ENCODE results near the gene GOSR1. TPM values are rescaled to one million over a fixed set of nuclear protein-coding genes. Genes with fewer than 3 reads are reported as not detected.

GOSR1 gene
- total RNA-seq (10 to 100 TPM; 43.2 to 45.6 TPM), total RNA-seq (31.9 to 112 (median 71.5) reads per million in 172 experiments)
- polyA plus RNA-seq (2013, experiment 1 of 2) = 21.5 TPM
- polyA plus RNA-seq (2013, experiment 2 of 2) = 27.7 TPM

GRCh38 chr17:30477083-30477773 lies at the start of gene GOSR1:
GOSR1 (plus strand) TSS chr17:30477408; CDS start chr17:30477434, 26 bp downstream.
- Histone ChIP-seq H3K27me3 (ENCODE audit: control insufficient read depth in 1 of 2, insufficient read depth in 2 of 2, low read length in 2 of 2) (peaks cover 0 to 5% of the 10 kb centered on the region in 2 experiments), H3K27ac (ENCODE audit: low read depth in 1 of 2, low read length in 2 of 2) (peak within 1 kb of the TSS; percentile 71 to 99), H3K4me1 (ENCODE audit: insufficient read depth, low read length) (peaks cover 13% of the 10 kb centered on the region), H3K9me3 (ENCODE audit: control insufficient read depth in 1 of 2, insufficient read depth in 1 of 2, low read length in 2 of 2) (no peaks in the 10 kb centered on the region), H3K36me3 (ENCODE audit: insufficient read depth, low read length) (peaks cover 11% of the 10 kb centered on the region), H3K4me3 (ENCODE audit: low read length) (peak within 1 kb of the TSS; percentile 56)
- POLR2A ChIA-PET = interaction anchor here (0.7 to 2.0 kb wide), 14 partner anchors 8 to 1185 kb away, joined by 3 to 8 read pairs (median 4); no protein-coding TSS in a partner anchor
- peak; percentile 73 for TF ChIP-seq CTCF (IDR thresholded peaks at IDR 0.05)
- Mint-ChIP-seq H3K4me1 (ENCODE audit: low read depth) (peaks cover 48% of the 10 kb centered on the region), H3K9me3 (no peaks in the 10 kb centered on the region), H3K27ac (peak within 1 kb of the TSS; percentile 94), H3K4me3 (peak within 1 kb of the TSS; percentile 97), H3K36me3 (ENCODE audit: low read depth) (peaks cover 35% of the 10 kb centered on the region), H3K27me3 (no peaks in the 10 kb centered on the region)
- intact Hi-C loops (cut with DNase I, micrococcal nuclease) = loop anchor here (1.0 to 10.0 kb wide), 8 partner anchors 98 to 902 kb away; partner anchors contain the start of genes CPD (in 1 of the 2), CRLF3 (in 1 of the 2), NSRP1 (in 1 of the 2) and TEFM (in 1 of the 2)
- CTCF ChIA-PET = interaction anchor here (0.6 to 3.1 kb wide), 19 partner anchors 8 to 547 kb away, joined by 3 to 14 read pairs (median 3); partner anchors contain the start of gene SSH2
- ATAC-seq (ENCODE audit: poor library complexity) (peak; percentile 97), DNase-seq (peak; percentile 84 to 97 (median 90))

- Mint-ChIP-seq H3K36me3 (ENCODE audit: low read depth) (peaks cover 85% of the 10 kb centered on the region), H3K27me3 (no peaks in the 10 kb centered on the region), H3K4me3 (no peak overlapping the region), H3K4me1 (ENCODE audit: low read depth) (no peaks in the 10 kb centered on the region), H3K9me3 (no peaks in the 10 kb centered on the region), H3K27ac (no peak overlapping the region)
- no peaks in the 10 kb centered on the region for H3K27me3 ChIP-seq (ENCODE audit: control insufficient read depth in 1 of 2, insufficient read depth in 2 of 2, low read length in 2 of 2)
- intact Hi-C loops (cut with DNase I, micrococcal nuclease) = loop anchor here in 1 of 2 experiments (5.0 kb wide), 1 partner anchor 85 kb away; no protein-coding TSS in a partner anchor
- H3K9me3 ChIP-seq (ENCODE audit: control insufficient read depth in 1 of 2, insufficient read depth in 1 of 2, low read length in 2 of 2) = no peaks in the 10 kb centered on the region
- ChIA-PET POLR2A (no interaction called here), CTCF (no interaction called here)
- peaks cover 36% of the 10 kb centered on the region for H3K36me3 ChIP-seq (ENCODE audit: insufficient read depth, low read length)
- no peak for TF ChIP-seq CTCF (IDR thresholded peaks at IDR 0.05)
- no peak overlapping the region for H3K27ac ChIP-seq (ENCODE audit: low read depth in 1 of 2, low read length in 2 of 2)
- H3K4me1 ChIP-seq (ENCODE audit: insufficient read depth, low read length) = no peaks in the 10 kb centered on the region
- no peak overlapping the region for H3K4me3 ChIP-seq (ENCODE audit: low read length)
- ATAC-seq (ENCODE audit: poor library complexity) (no peak), DNase-seq (no peak)
Observed at GRCh38 chr17:30427611-30428010, 49.6 kb upstream of the GOSR1 start.

GRCh38 chr17:30429155-30429554 lies 48.1 kb upstream of the GOSR1 start:
- Histone ChIP-seq H3K9me3 (ENCODE audit: control insufficient read depth in 1 of 2, insufficient read depth in 1 of 2, low read length in 2 of 2) (no peaks in the 10 kb centered on the region), H3K27ac (ENCODE audit: low read depth in 1 of 2, low read length in 2 of 2) (no peak overlapping the region), H3K27me3 (ENCODE audit: control insufficient read depth in 1 of 2, insufficient read depth in 2 of 2, low read length in 2 of 2) (no peaks in the 10 kb centered on the region), H3K36me3 (ENCODE audit: insufficient read depth, low read length) (peaks cover 21% of the 10 kb centered on the region), H3K4me3 (ENCODE audit: low read length) (no peak overlapping the region), H3K4me1 (ENCODE audit: insufficient read depth, low read length) (no peaks in the 10 kb centered on the region)
- Mint-ChIP-seq H3K9me3 (no peaks in the 10 kb centered on the region), H3K27ac (no peak overlapping the region), H3K36me3 (ENCODE audit: low read depth) (peaks cover 84% of the 10 kb centered on the region), H3K27me3 (no peaks in the 10 kb centered on the region), H3K4me3 (no peak overlapping the region), H3K4me1 (ENCODE audit: low read depth) (no peaks in the 10 kb centered on the region)
- ChIA-PET POLR2A (no interaction called here), CTCF (no interaction called here)
- TF ChIP-seq CTCF (IDR thresholded peaks at IDR 0.05) = no peak
- ATAC-seq (ENCODE audit: poor library complexity) (no peak), DNase-seq (no peak)
- intact Hi-C loops (cut with DNase I, micrococcal nuclease) = loop anchor here in 1 of 2 experiments (5.0 kb wide), 1 partner anchor 87 kb away; no protein-coding TSS in a partner anchor
